A673 (cell line): ENCODE measurements around the gene CPE. TPM values are rescaled to one million over a fixed set of nuclear protein-coding genes. Genes with fewer than 3 reads are reported as not detected.

Source experiments
- BruUV-seq: library from RNA; stranded (reverse); fragments of 400-500 nt; replicated peaks from 2 replicates; lab custom pipeline; 2021; lab: Mats Ljungman, UMichigan
- CTCF ChIA-PET: fragments of 300-600 bp; sonication (Branson Sonifier 250); formaldehyde crosslinking; loops from one replicate; lab custom pipeline; 2022; ENCODE audit warnings: antibody characterized with exemption; lab: Charles Lee
- POLR2A ChIA-PET: fragments of 300-600 bp; sonication (Branson Sonifier 250); formaldehyde crosslinking; loops from one replicate; lab custom pipeline; 2022; ENCODE audit warnings: antibody characterized with exemption; ENCODE audit not compliant: low non-redundant PET; lab: Charles Lee
- DNase-seq: peaks from one replicate; pipeline ENCODE4 v3.0.0-alpha.2; 2015; ENCODE audit warnings: low spot score
- H3K27ac ChIP-seq: fragments of 200-600 bp; sonication (generic); 2 replicates; pipeline ENCODE4 v1.5.1; 2016; ENCODE audit warnings: mixed run types, low read depth, mild to moderate bottlenecking, mixed read lengths, antibody characterized with exemption, low read length; ENCODE audit not compliant: poor library complexity, severe bottlenecking
- H3K27me3 ChIP-seq: fragments of 200-600 bp; sonication (generic); replicated peaks from 2 replicates; pipeline ENCODE4 v1.6.1; 2017; ENCODE audit warnings: mixed run types, low read depth, mild to moderate bottlenecking, mixed read lengths, antibody characterized with exemption, low read length; ENCODE audit not compliant: insufficient read depth, poor library complexity
- H3K36me3 ChIP-seq: fragments of 200-600 bp; sonication (generic); 2 replicates; pipeline ENCODE4 v1.6.1; 2016; ENCODE audit warnings: mixed run types, mild to moderate bottlenecking, mixed read lengths, antibody characterized with exemption, low read length; ENCODE audit not compliant: insufficient read depth, poor library complexity, severe bottlenecking
- H3K4me1 ChIP-seq: fragments of 200-600 bp; sonication (generic); 2 replicates; pipeline ENCODE4 v1.6.1; 2017; ENCODE audit warnings: mixed run types, mild to moderate bottlenecking, mixed read lengths, antibody characterized with exemption, low read length; ENCODE audit not compliant: insufficient read depth, poor library complexity, severe bottlenecking
- H3K4me3 ChIP-seq: fragments of 200-600 bp; sonication (generic); 2 replicates; pipeline ENCODE4 v1.5.1; 2016; ENCODE audit warnings: low read depth, mixed run types, mild to moderate bottlenecking, mixed read lengths, low read length; ENCODE audit not compliant: poor library complexity, severe bottlenecking
- H3K9me3 ChIP-seq: fragments of 200-600 bp; sonication (generic); 2 replicates; pipeline ENCODE4 v1.6.1; 2016; ENCODE audit warnings: mixed run types, low read depth, mild to moderate bottlenecking, mixed read lengths, antibody characterized with exemption, low read length; ENCODE audit not compliant: poor library complexity, severe bottlenecking
- EZH2 ChIP-seq: fragments of 200-600 bp; sonication (generic); IDR thresholded peaks from 2 replicates; pipeline ENCODE4 v1.6.1; 2017; ENCODE audit warnings: borderline replicate concordance, low read depth, mild to moderate bottlenecking, mixed read lengths, antibody characterized with exemption, low read length; ENCODE audit not compliant: poor library complexity, severe bottlenecking
- intact Hi-C: fragments of 100-400 bp; cut with micrococcal nuclease; formaldehyde crosslinking; loops from one replicate; pipeline ENCODE4 v1.10.0; 2022; ENCODE audit not compliant: unreplicated experiment
- total RNA-seq: library from RNA; stranded (reverse); gene quantifications from 2 replicates; pipeline ENCODE4 v1.2.3, GENCODE V29; 2021
- TF ChIP-seq, protein P1 (sequence below): fragments of 300-800, 200-600 bp; sonication (generic); conservative IDR thresholded peaks from 2 replicates; pipeline ENCODE4 v1.5.1; 2017; ENCODE audit warnings: low read depth, mild to moderate bottlenecking, antibody characterized with exemption, low read length, moderate library complexity, mixed read lengths

CPE gene
- total RNA-seq, 1 experiment from 2014 or later: 27.2 TPM

DNA sequence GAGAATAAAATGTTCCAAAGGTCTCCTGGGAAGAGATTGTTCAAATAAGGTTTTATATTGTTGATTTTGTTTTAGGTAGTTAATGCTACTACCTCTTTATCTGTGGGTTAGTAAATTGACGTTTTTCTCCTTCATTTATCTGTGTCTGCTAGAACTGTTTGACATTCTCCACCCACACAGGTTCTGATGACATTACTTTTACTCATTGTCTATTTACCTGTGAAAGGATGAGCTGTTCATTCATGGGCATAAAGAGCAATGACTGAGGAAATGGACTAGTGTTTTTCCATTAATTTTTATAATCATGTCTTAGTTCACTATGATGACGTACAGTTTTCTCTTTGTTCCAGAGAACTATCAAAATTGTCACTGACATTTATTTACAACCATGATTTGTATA is 75.6 kb downstream of the CPE start:
- H3K9me3 ChIP-seq: no peaks in the 10 kb centered on the region
- no peak overlapping the region for H3K27ac ChIP-seq
- POLR2A ChIA-PET: no interaction called here
- no TSS peak for BruUV-seq
- H3K4me1 ChIP-seq: peaks cover 22% of the 10 kb centered on the region
- no peak for TF ChIP-seq EZH2
- TF ChIP-seq, protein P1, sequence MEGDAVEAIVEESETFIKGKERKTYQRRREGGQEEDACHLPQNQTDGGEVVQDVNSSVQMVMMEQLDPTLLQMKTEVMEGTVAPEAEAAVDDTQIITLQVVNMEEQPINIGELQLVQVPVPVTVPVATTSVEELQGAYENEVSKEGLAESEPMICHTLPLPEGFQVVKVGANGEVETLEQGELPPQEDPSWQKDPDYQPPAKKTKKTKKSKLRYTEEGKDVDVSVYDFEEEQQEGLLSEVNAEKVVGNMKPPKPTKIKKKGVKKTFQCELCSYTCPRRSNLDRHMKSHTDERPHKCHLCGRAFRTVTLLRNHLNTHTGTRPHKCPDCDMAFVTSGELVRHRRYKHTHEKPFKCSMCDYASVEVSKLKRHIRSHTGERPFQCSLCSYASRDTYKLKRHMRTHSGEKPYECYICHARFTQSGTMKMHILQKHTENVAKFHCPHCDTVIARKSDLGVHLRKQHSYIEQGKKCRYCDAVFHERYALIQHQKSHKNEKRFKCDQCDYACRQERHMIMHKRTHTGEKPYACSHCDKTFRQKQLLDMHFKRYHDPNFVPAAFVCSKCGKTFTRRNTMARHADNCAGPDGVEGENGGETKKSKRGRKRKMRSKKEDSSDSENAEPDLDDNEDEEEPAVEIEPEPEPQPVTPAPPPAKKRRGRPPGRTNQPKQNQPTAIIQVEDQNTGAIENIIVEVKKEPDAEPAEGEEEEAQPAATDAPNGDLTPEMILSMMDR: no peak
- H3K4me3 ChIP-seq: no peak overlapping the region
- H3K36me3 ChIP-seq: no peaks in the 10 kb centered on the region
- no peak for DNase-seq
- intact Hi-C loops: no loop called here
- no peaks in the 10 kb centered on the region for H3K27me3 ChIP-seq
- CTCF ChIA-PET: no interaction called here

DNA sequence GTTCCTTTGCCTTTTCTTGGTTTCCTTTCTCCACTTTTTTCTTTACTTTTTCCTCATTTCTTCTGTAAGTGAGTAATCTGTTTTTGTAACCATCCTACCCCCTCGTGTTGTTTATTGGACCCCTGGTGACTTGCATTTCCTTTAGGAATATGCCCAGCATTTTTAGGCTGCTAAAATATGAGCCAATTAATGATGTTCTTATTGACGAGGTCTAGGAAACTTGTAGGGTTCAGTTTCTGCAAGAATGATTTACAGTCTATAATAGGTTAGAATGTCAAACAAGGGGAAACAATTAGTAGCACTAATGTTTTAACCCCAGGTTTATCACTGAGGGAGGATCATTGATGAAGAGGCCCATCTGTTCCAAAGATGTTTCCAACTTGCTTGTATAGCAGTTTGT is 79.0 kb downstream of the CPE start:
- Histone ChIP-seq H3K27me3 (no peaks in the 10 kb centered on the region), H3K4me3 (no peak overlapping the region), H3K9me3 (no peaks in the 10 kb centered on the region), H3K36me3 (no peaks in the 10 kb centered on the region), H3K4me1 (peaks cover 22% of the 10 kb centered on the region), H3K27ac (no peak overlapping the region)
- ChIA-PET CTCF (no interaction called here), POLR2A (no interaction called here)
- DNase-seq: peak; percentile 68
- intact Hi-C loops: no loop called here
- no TSS peak for BruUV-seq
- TF ChIP-seq, protein P1: no peak
- TF ChIP-seq EZH2: no peak

DNA sequence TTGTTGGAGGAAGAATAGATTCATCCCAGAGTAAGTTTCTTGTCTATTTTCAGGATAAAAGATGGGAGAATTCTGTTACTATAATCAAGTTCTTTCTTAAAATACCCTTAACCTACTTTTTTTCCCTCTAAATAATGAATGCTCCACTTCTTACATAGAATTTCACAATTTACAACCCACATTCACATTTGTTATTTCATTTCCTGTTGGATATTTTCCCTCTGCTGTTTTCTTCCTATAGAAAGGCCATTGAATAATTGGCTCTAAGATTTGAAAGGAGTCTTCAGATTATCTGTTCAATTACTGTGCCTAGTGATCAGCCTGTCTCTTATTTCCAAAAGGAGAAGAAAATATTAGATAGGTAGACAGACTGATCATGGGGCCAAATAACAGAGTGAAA is 79.7 kb downstream of the CPE start:
- TF ChIP-seq, protein P1: no peak
- no peak for TF ChIP-seq EZH2
- Histone ChIP-seq H3K4me1 (peaks cover 22% of the 10 kb centered on the region), H3K4me3 (no peak overlapping the region), H3K9me3 (no peaks in the 10 kb centered on the region), H3K36me3 (no peaks in the 10 kb centered on the region), H3K27ac (no peak overlapping the region), H3K27me3 (no peaks in the 10 kb centered on the region)
- ChIA-PET CTCF (interaction anchor here (0.5 kb wide), 1 partner anchor 104 kb away, joined by 4 read pairs; no protein-coding TSS in a partner anchor), POLR2A (no interaction called here)
- intact Hi-C loops: no loop called here
- no TSS peak for BruUV-seq
- peak; percentile 14 for DNase-seq
